Spleen (tissue), 11 donors: Measurements from ENCODE around the gene FRMD7. TPM values are rescaled to one million over a fixed set of nuclear protein-coding genes. Genes with fewer than 3 reads are reported as not detected.

ENCODE experiments used
- DNase-seq: peaks from one replicate; pipeline ENCODE4 v3.0.0-alpha.2; 2020
- H3K27ac ChIP-seq, 8 donors: fragments of 200-600 bp; sonication (generic) in 7 of 8; 1 replicate in 4 of 8; 2 replicates in 4 of 8; pipeline versions ENCODE4 v1.5.0 to v1.8.0; 2016 to 2021; ENCODE audit warnings: inconsistent platforms in 4 of 8, mild to moderate bottlenecking in 4 of 8, moderate library complexity in 1 of 8
- H3K27me3 ChIP-seq, 7 donors: fragments of 200-600 bp; sonication (generic) in 6 of 7; replicated peaks in 1 of 7; 1 replicate in 4 of 7; 2 replicates in 3 of 7; pipeline versions ENCODE4 v1.5.0 to v1.8.0; 2016 to 2021; ENCODE audit warnings: inconsistent platforms in 3 of 7, mild to moderate bottlenecking in 1 of 7
- H3K36me3 ChIP-seq, 6 donors: fragments of 200-600 bp; sonication (generic) in 5 of 6; 1 replicate in 4 of 6; 2 replicates in 2 of 6; pipeline versions ENCODE4 v1.5.0 to v1.8.0; 2016 to 2021; ENCODE audit warnings: inconsistent platforms in 2 of 6
- H3K4me1 ChIP-seq, 6 donors: fragments of 200-600 bp; sonication (generic) in 5 of 6; 1 replicate in 3 of 6; 2 replicates in 3 of 6; pipeline versions ENCODE4 v1.5.0 to v1.8.0; 2016 to 2021; ENCODE audit warnings: inconsistent platforms in 3 of 6
- H3K4me3 ChIP-seq, 8 donors: fragments of 200-600 bp; sonication (generic) in 7 of 8; 1 replicate in 4 of 8; 2 replicates in 4 of 8; pipeline versions ENCODE4 v1.5.0 to v1.8.0; 2016 to 2021; ENCODE audit warnings: inconsistent platforms in 4 of 8, mild to moderate bottlenecking in 4 of 8, moderate library complexity in 2 of 8
- H3K9me3 ChIP-seq, 8 donors: fragments of 200-600 bp; sonication (generic) in 7 of 8; 1 replicate in 4 of 8; 2 replicates in 4 of 8; pipeline versions ENCODE4 v1.5.0 to v1.8.0; 2016 to 2021; ENCODE audit warnings: inconsistent platforms in 4 of 8
- POLR2A ChIP-seq, 3 donors: fragments of 450-650 bp; IDR thresholded peaks; one replicate each; pipeline ENCODE4 v1.5.1; 2017; ENCODE audit warnings: antibody characterized with exemption in 3 of 3, mild to moderate bottlenecking in 1 of 3
- POLR2AphosphoS5 ChIP-seq, 3 donors: sonication (generic); formaldehyde crosslinking; IDR thresholded peaks; one replicate each; pipeline ENCODE4 v1.5.1; 2017; ENCODE audit warnings: antibody characterized with exemption in 3 of 3
- WGBS, 5 donors: extraction: QIAGEN DNeasy Blood & Tissue Kit in 3 of 5; methylation state at CpG; one replicate each; pipeline versions ENCODE4 v1.1.5 to v1.1.7; 2013 to 2018; 5-methylcytosine and 5-hydroxymethylcytosine counted together
- intact Hi-C: fragments of 100-400 bp; cut with DNase I; formaldehyde crosslinking; loops from one replicate; pipeline ENCODE4 v1.15.0; 2023; ENCODE audit warnings: low total_unique reads
- polyA plus RNA-seq, 3 donors: library from polyadenylated mRNA; stranded (reverse); fragments of 200-250 nt; gene quantifications; one replicate each; pipeline ENCODE4 v1.2.1, GENCODE V29; 2013
- total RNA-seq, 7 donors: library from RNA; depleted of rRNA in 3 of 7; stranded (reverse); fragments of >200 nt in 3 of 7; fragmentation: NEBNext Ultra II Directional in 4 of 7; extraction: Animal tissue kit (Norgen Biotek cat#: 25700) in 4 of 7; gene quantifications; one replicate each; pipeline versions ENCODE4 v1.1.0 to v1.2.1, GENCODE V29; 2016 to 2021
- TF ChIP-seq, protein P1 (sequence below), 11 experiments: fragments of 200-600 bp in 7 of 11; fragments of 450-650 bp in 4 of 11; sonication (generic) in 4 of 11; IDR thresholded peaks in 8 of 11; conservative IDR thresholded peaks in 3 of 11; 1 replicate in 7 of 11; 2 replicates in 4 of 11; pipeline versions ENCODE4 v1.4.0 to v1.8.0; 2016 to 2021; ENCODE audit warnings: antibody characterized with exemption in 11 of 11, inconsistent platforms in 4 of 11, mild to moderate bottlenecking in 1 of 11
- donor health status: healthy with polysubstance abuse.
- donor health status: DM: no; HTN: no; CAD: no; lungs with moderate emphysema.
- donor health status: DM: no; HTN: no; CAD: no.
- donor health status: Bipolar disorder and iron deficiency.
- donor health status: healthy.
- donor health status: DM: no; HTN: no; CAD: no.
- donor health status: DM: yes; HTN: yes; CAD: no.

Gene FRMD7
- total and polyA plus RNA-seq, 10 donors, result 0.46 TPM; not detected in 9

- Histone ChIP-seq H3K4me3 (no peak overlapping the region), H3K27ac (no peak overlapping the region), H3K36me3 (no peaks in the 10 kb centered on the region), H3K4me1 (no peaks in the 10 kb centered on the region), H3K9me3 (no peaks in the 10 kb centered on the region), H3K27me3 (peaks cover 0 to 33% (median 0%) of the 10 kb centered on the region in 7 donors)
- intact Hi-C loops, result loop anchor here (10.0 kb wide), 1 partner anchor 524 kb away; no protein-coding TSS in a partner anchor
- DNase-seq, result no peak
- 26 to 50% (median 33%) methylated on average over 8 of the region's 8 CpGs for WGBS, 5 donors
- TF ChIP-seq, protein P1, sequence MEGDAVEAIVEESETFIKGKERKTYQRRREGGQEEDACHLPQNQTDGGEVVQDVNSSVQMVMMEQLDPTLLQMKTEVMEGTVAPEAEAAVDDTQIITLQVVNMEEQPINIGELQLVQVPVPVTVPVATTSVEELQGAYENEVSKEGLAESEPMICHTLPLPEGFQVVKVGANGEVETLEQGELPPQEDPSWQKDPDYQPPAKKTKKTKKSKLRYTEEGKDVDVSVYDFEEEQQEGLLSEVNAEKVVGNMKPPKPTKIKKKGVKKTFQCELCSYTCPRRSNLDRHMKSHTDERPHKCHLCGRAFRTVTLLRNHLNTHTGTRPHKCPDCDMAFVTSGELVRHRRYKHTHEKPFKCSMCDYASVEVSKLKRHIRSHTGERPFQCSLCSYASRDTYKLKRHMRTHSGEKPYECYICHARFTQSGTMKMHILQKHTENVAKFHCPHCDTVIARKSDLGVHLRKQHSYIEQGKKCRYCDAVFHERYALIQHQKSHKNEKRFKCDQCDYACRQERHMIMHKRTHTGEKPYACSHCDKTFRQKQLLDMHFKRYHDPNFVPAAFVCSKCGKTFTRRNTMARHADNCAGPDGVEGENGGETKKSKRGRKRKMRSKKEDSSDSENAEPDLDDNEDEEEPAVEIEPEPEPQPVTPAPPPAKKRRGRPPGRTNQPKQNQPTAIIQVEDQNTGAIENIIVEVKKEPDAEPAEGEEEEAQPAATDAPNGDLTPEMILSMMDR (IDR thresholded peaks at IDR 0.05 in 8 of 11, conservative IDR thresholded peaks at IDR 0.05 in 3 of 11), result no peak
- no peak for TF ChIP-seq POLR2AphosphoS5 (IDR thresholded peaks at IDR 0.05)
- no peak for TF ChIP-seq POLR2A (IDR thresholded peaks at IDR 0.05)
These were observed 37.2 kb downstream of the FRMD7 start for GRCh38 chrX:132090403-132091159.

GRCh38 chrX:132088864-132089263, 39.0 kb downstream of the FRMD7 start:
- TF ChIP-seq POLR2AphosphoS5 (IDR thresholded peaks at IDR 0.05), result no peak
- Histone ChIP-seq H3K27ac (no peak overlapping the region), H3K9me3 (no peaks in the 10 kb centered on the region), H3K4me3 (no peak overlapping the region), H3K36me3 (no peaks in the 10 kb centered on the region), H3K27me3 (peaks cover 0 to 39% (median 0%) of the 10 kb centered on the region in 7 donors), H3K4me1 (no peaks in the 10 kb centered on the region)
- DNase-seq, result no peak
- intact Hi-C loops, result no loop called here

DNA sequence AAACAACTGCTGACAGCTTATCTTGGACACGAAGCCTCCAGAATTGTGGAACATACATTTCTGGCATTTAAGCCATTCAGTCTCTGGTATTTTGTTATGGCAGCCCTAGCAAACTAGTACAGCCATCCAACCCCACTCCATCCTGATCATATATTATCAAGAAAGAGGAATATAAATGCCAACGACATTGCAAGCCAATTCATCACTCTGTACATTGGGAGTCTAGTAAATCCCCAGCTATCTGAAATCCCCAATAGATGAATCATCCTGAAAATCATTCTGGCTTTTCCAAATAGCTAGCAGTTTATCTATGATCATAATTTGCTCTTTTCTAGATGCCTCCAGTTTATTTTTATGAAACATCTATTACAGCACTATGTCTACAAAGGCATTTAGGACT, 41.1 kb downstream of the FRMD7 start:
- Histone ChIP-seq H3K4me3 (no peak overlapping the region), H3K27me3 (peaks cover 0 to 36% (median 0%) of the 10 kb centered on the region in 7 donors), H3K27ac (no peak overlapping the region), H3K36me3 (no peaks in the 10 kb centered on the region), H3K4me1 (no peaks in the 10 kb centered on the region), H3K9me3 (no peaks in the 10 kb centered on the region)
- intact Hi-C loops, result no loop called here
- WGBS, 5 donors, result 39 to 78% (median 60%) methylated on average over 2 of the region's 2 CpGs
- TF ChIP-seq POLR2A (IDR thresholded peaks at IDR 0.05) (no peak), POLR2AphosphoS5 (IDR thresholded peaks at IDR 0.05) (no peak)
- TF ChIP-seq, protein P1 (IDR thresholded peaks at IDR 0.05 in 8 of 11, conservative IDR thresholded peaks at IDR 0.05 in 3 of 11), result no peak
- DNase-seq, result no peak

GRCh38 chrX:132085786-132086185, 42.0 kb downstream of the FRMD7 start:
- no peak for DNase-seq
- Histone ChIP-seq H3K9me3 (no peaks in the 10 kb centered on the region), H3K27me3 (peaks cover 0 to 31% (median 0%) of the 10 kb centered on the region in 7 donors), H3K4me3 (no peak overlapping the region), H3K27ac (no peak overlapping the region), H3K4me1 (no peaks in the 10 kb centered on the region), H3K36me3 (no peaks in the 10 kb centered on the region)
- 13 to 31% (median 21%) methylated on average over 3 of the region's 3 CpGs for WGBS, 5 donors
- intact Hi-C loops, result no loop called here
- TF ChIP-seq, protein P1 (IDR thresholded peaks at IDR 0.05 in 8 of 11, conservative IDR thresholded peaks at IDR 0.05 in 3 of 11), result no peak
- TF ChIP-seq POLR2A (IDR thresholded peaks at IDR 0.05), result no peak
- TF ChIP-seq POLR2AphosphoS5 (IDR thresholded peaks at IDR 0.05), result no peak
